ENCODE measurements around the gene EPN1.

- TF ChIP-seq CTCF (IDR thresholded peaks at IDR 0.05): no peak
- peak in 3 of 4 donors; percentile 14 to 65 (median 54) for TF ChIP-seq POLR2AphosphoS5 (IDR thresholded peaks at IDR 0.05)
- no peak for TF ChIP-seq EP300 (IDR thresholded peaks at IDR 0.05)
- TF ChIP-seq POLR2A (IDR thresholded peaks at IDR 0.05): no peak
Observed at GRCh38 chr19:55647732-55648584, 27.1 kb upstream of the EPN1 start, which contains the start of gene CCDC106.
